GM21423 (cell line): ENCODE data around the gene NMNAT3.
"Not testable (repeated sequence)": the region's sequence is repeated elsewhere in the genome, so short reads cannot be mapped to it uniquely, and the experiment has no call there.

Experiments
- ATAC-seq: cut with Tn5 transposase; IDR thresholded peaks from one replicate; pipeline ENCODE4 v1.9.1; 2021; ENCODE audit warnings: mild to moderate bottlenecking, moderate library complexity; ENCODE audit not compliant: unreplicated experiment

The NMNAT3 gene

DNA sequence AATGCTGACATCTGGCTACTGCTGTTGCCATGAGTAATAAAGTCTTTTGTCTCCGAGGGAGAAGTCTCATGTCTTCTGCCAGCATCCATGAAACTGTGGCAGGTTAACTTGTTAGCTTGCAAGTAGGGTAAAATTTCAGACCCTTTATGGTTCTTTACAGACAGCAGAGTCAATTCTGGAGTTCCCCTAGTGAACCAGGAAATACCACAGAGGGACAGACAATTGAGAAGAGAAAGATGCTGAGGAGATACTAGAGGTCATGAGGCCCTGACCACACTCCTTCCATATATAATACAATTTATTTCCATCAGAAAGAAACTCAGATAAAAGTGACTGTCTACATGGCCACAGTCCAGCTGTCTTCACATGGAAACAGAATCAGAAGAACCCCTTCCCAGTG is 38.1 kb downstream of the NMNAT3 start:
- no peak for ATAC-seq

DNA sequence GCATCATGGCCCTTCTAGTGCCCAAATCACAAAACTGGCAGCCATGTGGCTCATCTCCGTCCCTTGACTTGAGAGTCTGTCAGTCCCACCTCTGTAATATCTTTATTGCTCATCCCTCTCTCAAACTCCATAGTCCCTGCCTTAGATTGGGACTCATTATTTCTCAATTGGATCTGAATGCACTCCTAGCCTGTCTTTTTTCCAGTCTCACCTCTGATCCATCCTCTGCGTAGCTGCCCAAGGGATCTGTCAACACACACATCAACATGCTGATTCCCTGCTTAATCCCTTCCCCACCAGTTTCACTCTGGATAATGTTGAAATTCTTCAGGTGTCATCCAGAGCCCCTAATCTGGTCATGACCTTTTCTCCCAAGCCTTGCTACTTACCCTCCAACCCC is 39.3 kb downstream of the NMNAT3 start:
- ATAC-seq = no peak

DNA sequence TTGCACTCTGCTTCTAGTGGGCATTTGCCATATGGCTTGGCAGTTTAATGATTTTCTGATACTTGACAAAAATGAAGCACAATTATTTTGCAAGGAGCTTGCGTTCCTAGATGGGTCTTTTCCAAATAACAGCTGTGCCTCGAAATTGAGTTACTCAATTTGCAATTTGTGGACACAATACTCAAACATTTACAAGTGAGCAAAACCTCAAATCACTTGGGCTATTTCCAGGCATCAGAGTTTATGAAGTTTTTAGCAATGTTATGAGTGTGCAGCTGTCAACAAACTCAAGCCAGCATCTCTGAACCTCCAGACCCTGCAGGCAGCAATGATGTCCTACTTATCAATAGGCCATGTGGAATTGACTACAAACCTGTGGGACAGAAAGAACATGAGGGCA is 41.3 kb downstream of the NMNAT3 start:
- ATAC-seq = no peak

DNA sequence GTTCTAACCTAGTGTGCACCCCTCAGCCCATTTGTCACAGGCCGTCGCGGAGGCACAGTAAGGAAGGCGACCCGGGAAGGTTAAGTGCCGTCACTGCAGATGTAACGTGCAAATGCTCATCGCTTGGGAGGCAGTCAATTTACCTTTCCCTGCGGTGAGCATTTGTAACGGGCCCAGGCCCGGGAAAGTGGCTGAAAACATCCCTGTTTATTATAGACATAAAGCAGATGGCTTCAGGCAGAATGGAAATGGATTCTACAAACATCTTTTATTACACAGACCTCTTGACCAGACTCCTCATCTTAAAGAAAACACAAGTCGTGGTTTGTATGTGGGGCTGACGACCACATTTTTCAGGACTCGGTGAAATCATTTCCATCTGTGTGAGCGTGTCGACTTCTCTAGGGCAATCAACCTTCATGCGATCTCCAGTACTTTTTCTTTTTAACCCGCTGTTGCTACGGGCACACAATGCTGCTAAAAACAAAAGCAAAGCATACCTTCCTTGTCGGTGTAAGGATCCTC is 43.6 kb downstream of the NMNAT3 start:
- no peak for ATAC-seq

DNA sequence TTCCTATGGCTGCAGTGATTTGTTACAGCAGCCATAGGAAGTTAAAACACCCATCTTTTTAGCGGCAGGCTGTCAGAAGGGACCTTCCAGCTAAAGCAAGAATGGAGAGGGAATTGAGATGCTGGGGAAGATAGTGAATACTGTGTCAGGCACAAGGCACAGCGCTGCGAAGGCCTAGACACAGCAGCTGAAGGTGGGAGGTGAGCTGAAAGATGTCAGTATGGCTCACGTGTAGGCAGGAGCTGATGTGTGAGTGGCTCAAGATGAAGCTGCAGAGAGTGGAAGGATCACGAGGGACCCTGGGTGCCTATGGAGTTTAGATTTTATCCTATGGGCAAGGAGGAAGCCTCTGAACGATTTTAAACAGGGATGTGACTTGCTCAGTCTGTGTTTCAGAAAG is 44.3 kb downstream of the NMNAT3 start:
- no peak for ATAC-seq

DNA sequence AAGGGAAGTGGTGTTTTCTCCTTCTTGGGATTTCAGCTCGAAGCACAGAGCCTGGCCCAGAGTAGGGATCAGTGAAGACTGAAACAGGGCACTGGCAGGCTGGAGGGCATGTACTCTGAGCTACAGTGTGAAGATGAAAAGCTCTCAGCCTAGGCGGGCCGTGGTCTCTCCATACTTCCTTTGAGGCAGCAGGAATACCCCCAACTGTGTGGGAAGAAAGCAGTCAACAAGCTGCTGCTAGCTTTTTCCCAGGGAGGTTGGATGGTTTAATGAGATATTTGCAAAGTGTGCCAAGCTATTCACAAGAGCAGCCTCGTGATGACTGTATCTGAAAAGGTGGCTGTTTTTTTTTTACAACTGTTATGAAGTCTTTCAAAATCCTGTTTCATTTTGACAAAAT is 47.2 kb downstream of the NMNAT3 start:
- no peak for ATAC-seq

DNA sequence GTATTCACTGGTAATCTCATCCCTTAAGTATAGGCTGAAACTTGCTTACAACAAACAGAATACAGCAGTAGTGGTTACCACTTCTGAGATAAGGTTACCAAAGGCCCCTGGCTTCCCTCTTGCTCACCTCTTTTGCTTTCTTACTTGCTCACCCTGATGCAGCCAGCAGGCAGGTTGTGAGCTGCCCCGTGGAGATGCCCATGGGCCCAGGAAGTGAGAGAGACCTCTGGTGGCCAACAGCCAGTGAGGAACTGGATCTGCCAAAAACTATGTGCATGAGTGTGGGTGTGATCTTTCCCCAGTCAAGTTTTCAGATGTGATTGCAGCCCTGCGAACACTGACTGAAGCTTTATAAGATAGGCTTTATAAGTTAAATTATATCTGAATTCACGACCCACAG is 48.7 kb downstream of the NMNAT3 start:
- peak; percentile 66 for ATAC-seq

DNA sequence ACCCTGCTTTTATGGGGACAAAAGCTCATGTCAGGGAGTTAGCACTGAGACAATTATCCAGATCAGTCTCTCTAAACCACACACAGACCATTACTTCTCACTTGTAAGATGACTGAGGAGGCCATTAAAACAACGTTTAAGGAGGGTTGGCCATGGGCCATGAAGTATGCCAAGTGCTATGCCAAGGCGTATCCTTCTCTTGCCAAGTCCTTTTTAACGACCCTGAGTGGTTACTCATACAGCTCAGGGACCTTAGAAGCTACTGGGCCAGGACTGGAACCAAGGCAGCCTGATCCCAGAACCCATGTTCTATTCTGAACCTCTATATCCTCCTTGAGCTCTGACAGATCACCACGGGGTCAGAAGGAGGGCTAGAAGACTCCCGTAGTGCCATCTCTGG is 50.0 kb downstream of the NMNAT3 start:
- ATAC-seq = no peak

DNA sequence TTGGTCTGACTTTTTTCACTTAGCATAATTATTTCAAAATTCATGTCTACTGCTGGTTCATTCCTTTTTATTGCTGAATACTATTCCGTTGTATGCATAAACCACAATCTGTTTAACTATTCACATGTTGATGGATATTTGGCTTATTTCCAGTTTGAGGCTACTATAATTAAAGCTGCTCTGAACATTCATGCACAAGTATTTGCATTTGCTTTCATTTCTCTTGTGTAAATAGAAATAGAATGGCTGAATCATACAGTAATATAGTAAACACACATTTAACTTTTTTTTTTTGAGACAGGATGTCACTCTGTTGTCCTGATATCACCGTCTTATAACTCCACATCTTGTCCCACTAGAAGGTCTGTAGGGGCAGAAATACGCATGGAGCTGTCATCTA is 57.3 kb downstream of the NMNAT3 start:
- no peak for ATAC-seq

DNA sequence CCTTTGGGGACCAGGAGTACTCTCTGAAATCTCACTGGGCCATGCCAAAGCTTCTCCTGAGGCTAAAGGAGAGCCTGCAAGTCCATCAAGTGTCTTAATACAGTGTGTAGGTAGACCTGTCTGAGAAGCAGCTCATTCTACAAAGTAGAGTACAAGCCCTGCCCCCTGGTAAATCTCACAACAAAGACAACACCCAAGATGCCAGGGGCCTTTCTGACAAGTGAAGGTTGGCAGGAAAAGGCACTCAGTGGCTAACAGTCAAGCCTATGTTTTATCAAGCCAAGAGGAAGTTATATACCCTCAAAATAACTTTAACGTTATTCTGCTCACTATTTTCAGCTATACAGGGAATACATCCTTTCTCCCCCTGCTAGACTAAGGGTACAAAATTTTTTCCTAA is 58.3 kb downstream of the NMNAT3 start:
- ATAC-seq = no peak

DNA sequence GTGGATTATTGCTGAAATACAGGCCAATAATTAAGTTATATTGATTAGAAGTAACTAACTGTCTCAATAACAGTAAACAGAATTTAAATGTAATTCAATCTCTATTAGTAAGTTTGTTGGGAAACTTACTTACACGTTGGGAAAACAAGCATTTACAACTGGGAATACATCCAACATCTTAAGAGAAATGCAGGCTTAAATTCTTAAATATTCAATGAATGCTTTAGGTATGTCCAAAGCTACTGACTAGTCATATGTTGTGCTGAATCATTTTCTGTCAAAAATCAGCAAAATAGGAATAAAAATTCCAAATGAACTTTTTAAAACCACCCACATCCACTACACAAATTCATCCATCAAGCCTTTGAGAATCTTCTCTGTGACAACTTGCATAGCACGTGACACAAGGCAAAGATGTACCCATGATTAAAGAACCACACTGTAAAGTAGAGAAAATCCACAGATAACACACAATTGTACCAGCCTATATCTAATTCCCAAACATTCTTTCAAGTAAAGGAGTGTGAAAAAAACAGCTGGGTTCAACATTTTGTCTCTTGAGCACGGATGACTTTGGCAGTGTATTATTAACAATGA is 60.0 kb downstream of the NMNAT3 start:
- no peak for ATAC-seq

DNA sequence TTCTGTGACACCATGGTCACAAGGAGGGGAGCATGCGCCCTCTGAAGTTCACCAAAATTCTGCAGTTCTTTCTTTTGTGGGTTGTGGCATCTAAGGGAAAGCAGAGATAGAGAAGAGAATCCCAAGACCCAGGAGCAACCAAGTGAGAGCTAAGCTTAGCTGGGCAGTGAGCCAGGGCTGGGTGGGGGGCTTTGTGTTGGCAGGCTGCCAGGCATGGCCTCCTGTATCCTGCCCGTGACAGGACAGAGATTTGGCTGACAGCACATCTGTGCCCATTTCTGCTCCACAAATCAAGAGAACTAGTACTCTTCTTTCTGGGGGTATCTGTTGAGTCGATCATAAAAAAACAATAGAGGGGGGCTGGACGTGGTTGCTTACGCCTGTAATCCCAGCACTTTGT is 66.2 kb downstream of the NMNAT3 start:
- no peak for ATAC-seq

DNA sequence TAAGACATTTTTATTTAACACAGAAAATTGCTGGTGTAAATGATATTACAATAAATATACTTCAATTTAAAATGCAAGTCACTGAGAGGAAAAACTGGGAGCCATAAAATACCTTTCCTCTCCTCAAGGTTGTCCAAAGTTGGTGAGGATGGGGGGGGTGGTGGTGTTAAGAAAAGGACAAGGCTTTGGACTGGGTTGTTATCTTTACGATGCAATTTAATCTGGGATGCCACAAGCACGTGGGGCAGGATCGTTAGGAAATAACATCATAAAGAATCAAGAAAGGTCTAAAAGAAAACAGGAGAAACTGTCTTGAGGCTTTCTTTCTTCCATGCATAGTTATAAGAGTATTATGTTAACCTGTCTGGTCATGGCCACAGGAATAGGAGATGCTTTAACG is 66.9 kb downstream of the NMNAT3 start:
- no peak for ATAC-seq

DNA sequence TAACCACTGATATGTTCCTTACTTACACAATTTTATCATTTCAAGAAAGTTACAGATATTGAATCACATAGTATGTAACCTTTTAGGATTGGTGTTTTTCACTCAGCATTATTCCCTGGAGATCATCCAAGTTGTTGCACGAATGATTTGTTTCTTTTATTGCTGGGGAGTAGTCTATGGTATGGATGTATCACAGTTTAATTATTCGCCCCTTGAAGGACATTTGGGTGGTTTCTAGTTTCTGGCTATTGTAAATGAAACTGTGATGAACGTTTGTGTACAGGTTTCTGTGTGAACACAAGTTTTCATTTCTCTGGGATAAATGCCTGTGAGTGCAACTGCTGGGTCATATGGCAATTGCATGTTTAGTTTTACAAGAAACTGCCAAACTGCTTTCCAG is 68.8 kb downstream of the NMNAT3 start:
- no peak for ATAC-seq

DNA sequence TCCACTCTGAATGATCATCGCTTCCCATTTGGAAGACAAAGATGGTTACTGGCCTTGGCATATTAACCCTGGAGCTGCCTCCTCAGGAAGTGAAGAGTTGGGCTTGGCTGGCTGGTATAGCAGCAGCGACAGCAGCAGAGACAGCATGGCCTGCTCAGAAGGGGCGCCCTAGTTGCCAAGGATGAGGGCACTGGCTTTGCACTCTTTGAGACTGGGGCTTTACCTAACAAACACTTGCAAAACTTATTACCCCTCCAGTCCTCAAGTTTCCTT is 69.7 kb downstream of the NMNAT3 start:
- ATAC-seq = no peak

DNA sequence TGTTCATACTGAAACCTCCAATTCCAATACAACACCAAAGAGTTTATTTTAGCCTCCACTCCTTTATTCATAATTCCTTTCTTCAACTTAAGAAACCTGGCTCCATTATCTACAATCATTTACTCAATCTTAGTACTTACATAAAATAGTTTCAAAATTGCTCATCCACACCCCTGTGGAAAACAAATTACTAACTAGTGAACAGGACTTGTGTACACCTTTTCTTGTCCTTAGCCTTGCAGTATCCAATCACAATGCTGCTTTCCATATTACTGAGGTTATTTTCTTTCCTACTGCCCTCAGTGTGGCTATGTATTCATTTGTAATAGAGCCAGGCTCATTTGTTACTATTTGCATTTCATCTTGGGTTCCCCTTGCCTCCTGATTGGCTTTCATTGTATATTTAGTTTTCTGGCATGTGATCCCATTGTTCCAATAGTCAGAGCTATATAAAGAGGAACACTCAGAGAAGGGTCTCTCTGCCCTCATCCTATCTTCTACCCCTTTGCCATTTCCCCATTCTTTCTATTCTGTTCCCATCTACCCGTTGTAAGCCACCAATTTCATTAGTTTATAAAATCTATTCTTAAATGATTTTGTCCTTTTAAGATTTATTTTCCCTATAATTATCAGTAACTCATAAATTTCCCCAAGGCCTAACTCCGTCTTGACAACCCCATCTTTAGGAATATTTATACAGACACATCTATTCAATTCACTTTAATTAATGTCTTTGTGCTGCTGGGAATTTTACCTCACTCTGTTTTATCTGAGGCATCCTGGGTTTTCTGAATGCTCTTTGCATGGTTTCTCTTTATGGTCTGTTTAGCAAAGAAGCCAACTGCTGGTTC is 70.3 kb downstream of the NMNAT3 start:
- no peak for ATAC-seq

DNA sequence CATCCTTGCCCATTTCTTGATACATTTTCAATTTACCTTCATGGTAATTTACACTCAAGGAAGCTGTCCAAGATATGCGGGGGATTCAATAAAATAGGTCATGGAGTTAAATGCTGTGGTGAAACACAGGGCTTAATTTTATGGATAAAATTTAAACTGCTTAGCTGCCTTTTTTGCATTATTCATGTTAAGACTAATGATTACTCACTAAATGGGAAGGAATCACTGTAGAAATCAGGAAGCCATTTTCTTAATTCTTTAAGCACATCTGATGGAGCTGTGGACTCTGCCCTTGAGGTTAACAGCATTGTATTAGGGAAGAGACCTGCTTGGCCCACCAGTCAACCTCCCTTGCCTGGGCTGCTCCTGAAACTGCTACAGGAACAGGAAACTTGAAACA is 75.8 kb downstream of the NMNAT3 start:
- no peak for ATAC-seq

DNA sequence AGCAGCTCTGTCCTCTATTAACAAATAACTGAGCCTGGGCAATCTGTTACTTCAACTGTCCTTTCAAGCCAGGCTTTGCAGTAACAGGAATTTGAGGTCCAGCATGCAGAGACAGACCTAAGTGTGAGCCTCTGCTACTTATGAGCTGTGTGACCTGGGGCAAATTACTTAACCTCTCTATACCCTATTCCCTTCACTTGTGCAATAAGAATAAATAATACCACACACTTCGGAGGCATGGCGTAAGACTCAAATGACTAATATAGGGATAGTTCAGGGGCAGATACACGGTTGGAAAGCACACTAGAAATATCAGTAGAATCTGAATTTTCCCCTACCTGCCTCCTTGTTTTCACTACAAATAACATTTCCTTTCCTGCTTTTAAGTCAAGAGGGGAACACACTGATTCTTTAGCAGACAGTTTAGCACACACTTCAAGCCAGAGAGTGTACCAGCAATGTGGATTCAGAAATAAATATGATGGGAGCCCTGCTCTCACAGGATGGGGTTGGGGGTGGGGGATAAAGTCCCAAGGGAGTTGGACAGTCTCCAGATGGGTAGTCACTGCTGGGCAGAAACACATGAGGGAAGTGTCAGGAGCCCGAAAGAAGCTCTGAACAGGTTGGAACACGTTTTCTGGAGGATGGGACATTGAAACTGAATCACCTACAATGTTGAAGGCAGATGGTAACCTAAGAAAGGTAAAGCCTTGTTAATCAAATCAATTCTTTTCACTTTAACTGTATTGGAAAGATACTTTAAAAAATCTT is 76.4 kb downstream of the NMNAT3 start:
- ATAC-seq = no peak

DNA sequence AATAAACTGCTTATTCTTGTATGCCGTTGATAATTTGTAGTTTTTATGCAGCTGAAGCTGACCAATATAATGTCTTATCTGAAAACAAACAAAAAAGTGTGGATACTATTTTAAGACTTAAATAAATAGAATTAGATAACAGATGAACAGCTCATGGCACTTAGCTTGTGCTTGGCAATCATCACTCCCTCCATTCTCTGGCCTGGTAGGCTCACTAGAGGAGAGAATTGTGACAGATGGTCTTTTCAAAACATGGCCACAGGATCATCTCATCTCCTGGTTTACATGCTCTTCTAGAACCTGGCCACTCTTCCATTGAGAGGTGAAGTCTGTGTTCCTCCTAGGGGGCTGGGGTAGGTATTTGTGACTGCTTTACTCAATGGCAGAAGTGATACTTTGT is 79.8 kb downstream of the NMNAT3 start:
- no peak for ATAC-seq

DNA sequence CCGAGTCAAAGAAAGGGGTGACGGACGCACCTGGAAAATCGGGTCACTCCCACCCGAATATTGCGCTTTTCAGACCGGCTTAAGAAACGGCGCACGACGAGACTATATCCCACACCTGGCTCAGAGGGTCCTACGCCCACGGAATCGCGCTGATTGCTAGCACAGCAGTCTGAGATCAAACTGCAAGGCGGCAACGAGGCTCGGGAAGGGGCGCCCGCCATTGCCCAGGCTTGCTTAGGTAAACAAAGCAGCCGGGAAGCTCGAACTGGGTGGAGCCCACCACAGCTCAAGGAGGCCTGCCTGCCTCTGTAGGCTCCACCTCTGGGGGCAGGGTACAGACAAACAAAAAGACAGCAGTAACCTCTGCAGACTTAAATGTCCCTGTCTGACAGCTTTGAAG is 86.6 kb downstream of the NMNAT3 start:
- not testable (repeated sequence) for ATAC-seq

DNA sequence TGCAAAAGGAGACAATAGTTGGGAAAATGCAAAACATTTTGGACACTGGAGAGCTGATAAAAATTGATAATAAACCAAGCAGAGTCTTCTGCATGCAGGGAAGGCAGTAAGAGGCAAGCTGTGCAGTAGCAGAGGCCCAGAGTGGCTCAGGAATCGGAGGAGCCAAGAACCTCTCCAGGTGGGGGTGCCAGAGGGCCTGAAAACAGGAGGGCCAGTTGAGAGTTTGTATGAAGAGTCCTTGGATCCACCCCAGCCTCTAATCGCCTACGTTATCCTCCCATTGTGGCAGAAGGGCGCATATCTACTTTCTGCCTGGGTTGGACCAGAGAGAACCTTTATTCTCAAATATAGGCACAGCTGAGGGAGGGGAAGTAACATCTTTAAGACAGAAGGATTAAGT is 89.3 kb downstream of the NMNAT3 start:
- no peak for ATAC-seq

DNA sequence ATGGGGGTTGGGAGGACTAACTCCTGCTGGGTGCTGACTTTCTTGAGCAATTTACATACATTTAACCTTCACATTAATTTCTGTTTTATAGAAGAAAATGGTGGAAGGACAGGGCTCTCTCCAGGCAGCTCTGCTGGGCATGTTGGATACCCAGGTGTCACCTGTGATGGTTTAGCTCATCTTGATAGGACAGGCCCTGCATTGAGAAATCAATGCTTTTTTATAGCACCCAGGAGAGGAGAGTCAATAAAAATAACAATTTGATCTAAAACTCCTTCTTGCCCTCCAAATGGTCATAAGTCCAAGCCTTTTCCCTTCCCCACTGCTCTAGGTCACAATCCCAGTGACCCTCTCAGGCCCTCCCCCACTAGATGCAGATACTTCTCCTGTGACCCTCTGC is 90.0 kb downstream of the NMNAT3 start:
- no peak for ATAC-seq
